ENCODE data around the gene ZFP30.

Gene ZFP30

DNA sequence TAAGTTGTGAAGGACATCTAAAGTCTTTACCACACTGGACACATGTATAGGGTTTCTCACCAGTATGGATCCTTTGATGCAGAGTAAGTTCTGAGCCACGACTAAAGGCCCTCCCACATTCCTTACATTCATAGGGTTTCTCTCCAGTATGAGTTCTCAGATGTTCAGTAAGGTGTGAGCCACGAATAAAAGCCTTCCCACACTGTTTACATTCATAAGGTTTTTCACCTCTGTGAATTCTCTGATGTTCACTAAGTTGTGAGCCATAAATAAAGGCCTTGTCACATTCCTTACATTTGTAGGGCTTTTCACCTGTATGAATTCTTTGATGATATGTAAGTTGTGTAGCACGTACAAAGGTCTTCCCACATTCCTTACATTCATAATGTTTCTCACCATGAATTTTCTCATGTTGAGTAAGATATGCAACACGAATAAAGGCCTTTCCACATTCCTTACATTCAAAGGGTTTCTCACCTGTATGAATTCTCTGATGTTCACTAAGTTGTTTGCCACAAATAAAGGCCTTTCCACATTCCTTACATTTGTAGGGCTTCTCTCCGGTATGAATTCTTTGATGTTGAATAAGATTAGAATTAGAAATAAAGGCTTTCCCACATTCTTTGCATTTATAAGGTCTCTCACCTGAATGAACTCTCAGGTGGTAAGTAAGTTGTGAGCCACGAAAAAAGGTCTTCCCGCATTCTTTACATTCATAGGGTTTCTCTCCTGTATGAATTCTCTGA is 90.5 kb downstream of the ZFP30 start:
- DNase-seq (ENCODE audit: extremely low read depth in 1 of 2, low read depth in 1 of 2): no peak

Measured in activated CD8-positive, alpha-beta memory T cell treated with anti-CD3 and anti-CD28 coated beads for 1 hour (primary cell).